Renal cortex interstitium (tissue), 11 donors: ENCODE measurements around the gene TAF1A. TPM values are rescaled to one million over a fixed set of nuclear protein-coding genes. Genes with fewer than 3 reads are reported as not detected.

Experiments used
- DNase-seq, 11 donors: peaks; one replicate each; pipeline ENCODE4 v3.0.0-alpha.2; 2013; ENCODE audit warnings: low read depth in 9 of 11, low spot score in 4 of 11; ENCODE audit errors: extremely low read depth in 1 of 11
- polyA plus RNA-seq, 3 donors: library from polyadenylated mRNA; unstranded; fragments of 120-200 nt; gene quantifications; one replicate each; pipeline ENCODE4 v1.2.1, GENCODE V29; 2013; ENCODE audit not compliant: insufficient read length in 3 of 3

The TAF1A gene
- polyA plus RNA-seq, 3 donors = 14.4 to 17.6 (median 16.7) TPM

- DNase-seq = no peak
These were observed 41.6 kb downstream of the TAF1A start, which contains the start of gene HHIPL2 for GRCh38 chr1:222547944-222548671. Gene HHIPL2 (minus strand): TSS chr1:222548104. CDS start chr1:222548044, 60 bp downstream.

- no peak for DNase-seq
These were observed 42.5 kb downstream of the TAF1A start for GRCh38 chr1:222547260-222547614.

GRCh38 chr1:222546548-222547259 is 43.0 kb downstream of the TAF1A start:
- DNase-seq = peak in 7 of 11 donors; percentile 6 to 25 (median 23)

- DNase-seq = no peak
These were observed 43.6 kb downstream of the TAF1A start for GRCh38 chr1:222546091-222546490.

GRCh38 chr1:222543817-222544216 is 45.9 kb downstream of the TAF1A start:
- DNase-seq = no peak

- DNase-seq = no peak
These were observed 49.1 kb downstream of the TAF1A start for GRCh38 chr1:222540598-222540995.

- DNase-seq = no peak
These were observed 49.7 kb downstream of the TAF1A start for GRCh38 chr1:222539951-222540597.

GRCh38 chr1:222535455-222535854 is 54.3 kb downstream of the TAF1A start:
- DNase-seq = no peak

GRCh38 chr1:222530852-222531251 is 58.9 kb downstream of the TAF1A start:
- no peak for DNase-seq

- DNase-seq = no peak
These were observed 59.8 kb downstream of the TAF1A start for GRCh38 chr1:222529916-222530315.

GRCh38 chr1:222529181-222529580 is 60.6 kb downstream of the TAF1A start:
- no peak for DNase-seq

GRCh38 chr1:222525951-222526350 is 63.8 kb downstream of the TAF1A start:
- no peak for DNase-seq

- no peak for DNase-seq
These were observed 65.9 kb downstream of the TAF1A start for GRCh38 chr1:222523852-222524251.

- DNase-seq = no peak
These were observed 67.4 kb downstream of the TAF1A start for GRCh38 chr1:222522105-222522915.

GRCh38 chr1:222521299-222522104 is 68.2 kb downstream of the TAF1A start:
- peak; percentile 15 to 56 (median 27) for DNase-seq
